WTC11 (cell line): Measurements from ENCODE around the gene AURKB. TPM values are rescaled to one million over a fixed set of nuclear protein-coding genes. Genes with fewer than 3 reads are reported as not detected.
A peak's percentile ranks its signal among the peaks of the same experiment; 100 is the strongest.

Source experiments
- ATAC-seq: fragments of 200-7000 bp; cut with Tn5 transposase; 2 replicates; pipeline ENCODE4 v1.10.0; 2021; ENCODE audit warnings: mild to moderate bottlenecking, moderate library complexity
- CTCF ChIA-PET: fragments of 300-600 bp; sonication (Branson Sonifier 250); formaldehyde crosslinking; loops from one replicate; lab custom pipeline; 2021; ENCODE audit warnings: antibody characterized with exemption; lab: Charles Lee
- POLR2A ChIA-PET: fragments of 350-600 bp; sonication (Branson Sonifier 250); formaldehyde crosslinking; loops from one replicate; lab custom pipeline; 2021; ENCODE audit warnings: antibody characterized with exemption; lab: Charles Lee
- DNase-seq: peaks from one replicate; pipeline ENCODE4 v3.0.0; 2021; ENCODE audit warnings: low spot score
- H3K27ac Mint-ChIP-seq: 2 replicates; pipeline ENCODE4 v1.8.0; 2021; ENCODE audit warnings: mixed read lengths
- H3K27me3 Mint-ChIP-seq: 2 replicates; pipeline ENCODE4 v1.8.0; 2021; ENCODE audit warnings: low read depth, mild to moderate bottlenecking, moderate library complexity, mixed read lengths
- H3K36me3 Mint-ChIP-seq: 2 replicates; pipeline ENCODE4 v1.8.0; 2021; ENCODE audit warnings: mixed read lengths
- H3K4me1 Mint-ChIP-seq: 2 replicates; pipeline ENCODE4 v1.8.0; 2022; ENCODE audit warnings: mixed read lengths
- H3K4me3 Mint-ChIP-seq: 2 replicates; pipeline ENCODE4 v1.8.0; 2021; ENCODE audit warnings: mild to moderate bottlenecking, moderate library complexity, mixed read lengths
- H3K9me3 Mint-ChIP-seq: 2 replicates; pipeline ENCODE4 v1.8.0; 2021; ENCODE audit warnings: mixed read lengths
- ARID4B ChIP-seq: sonication (generic); formaldehyde crosslinking; IDR thresholded peaks from 2 replicates; pipeline ENCODE4 v1.8.0; 2023; ENCODE audit warnings: missing genetic modification reagents, mild to moderate bottlenecking, borderline replicate concordance
- ATF1 ChIP-seq: sonication (generic); formaldehyde crosslinking; IDR thresholded peaks from 2 replicates; pipeline ENCODE4 v1.8.1; 2023; ENCODE audit warnings: mild to moderate bottlenecking, moderate library complexity, missing genetic modification reagents
- ATF2 ChIP-seq: sonication (generic); formaldehyde crosslinking; IDR thresholded peaks from 2 replicates; pipeline ENCODE4 v1.8.1; 2022; ENCODE audit warnings: low read depth, missing genetic modification reagents, borderline replicate concordance
- CBFB ChIP-seq: sonication (generic); formaldehyde crosslinking; IDR thresholded peaks from 2 replicates; pipeline ENCODE4 v1.8.1; 2022; ENCODE audit warnings: mild to moderate bottlenecking, low read depth, missing genetic modification reagents
- CDX4 ChIP-seq: fragments of 250-450 bp; sonication (Bioruptor Pico); IDR thresholded peaks from 2 replicates; pipeline ENCODE4 v1.9.0; 2021; ENCODE audit warnings: moderate library complexity, mild to moderate bottlenecking, inconsistent platforms, borderline replicate concordance
- CREB1 ChIP-seq: sonication (generic); formaldehyde crosslinking; IDR thresholded peaks from 2 replicates; pipeline ENCODE4 v1.8.0; 2023; ENCODE audit warnings: mild to moderate bottlenecking, missing genetic modification reagents
- CTCF ChIP-seq: fragments of 200-600 bp; IDR thresholded peaks from 2 replicates; pipeline ENCODE4 v1.8.0; 2022; ENCODE audit warnings: antibody characterized with exemption
- ESRRA ChIP-seq: sonication (generic); formaldehyde crosslinking; IDR thresholded peaks from 2 replicates; pipeline ENCODE4 v1.8.1; 2022; ENCODE audit warnings: mild to moderate bottlenecking, missing genetic modification reagents, borderline replicate concordance
- FOXJ3 ChIP-seq: sonication (generic); formaldehyde crosslinking; IDR thresholded peaks from 2 replicates; pipeline ENCODE4 v1.9.0; 2021; ENCODE audit warnings: missing genetic modification reagents, mild to moderate bottlenecking, borderline replicate concordance
- GTF2I ChIP-seq: fragments of 250-450 bp; sonication (Bioruptor Pico); conservative IDR thresholded peaks from 2 replicates; pipeline ENCODE4 v1.4.0; 2021; ENCODE audit warnings: mild to moderate bottlenecking
- HMGA2 ChIP-seq: fragments of 250-450 bp; sonication (Bioruptor Pico); IDR thresholded peaks from 2 replicates; pipeline ENCODE4 v1.4.0; 2021; ENCODE audit warnings: mild to moderate bottlenecking, moderate library complexity
- IRF2 ChIP-seq: sonication (generic); formaldehyde crosslinking; IDR thresholded peaks from 2 replicates; pipeline ENCODE4 v1.8.0; 2022; ENCODE audit warnings: low read depth, missing genetic modification reagents, borderline replicate concordance
- JUN ChIP-seq: sonication (generic); formaldehyde crosslinking; IDR thresholded peaks from 2 replicates; pipeline ENCODE4 v1.8.0; 2023; ENCODE audit warnings: mild to moderate bottlenecking, missing genetic modification reagents
- KAT7 ChIP-seq: sonication (generic); formaldehyde crosslinking; IDR thresholded peaks from 2 replicates; pipeline ENCODE4 v1.8.1; 2023; ENCODE audit warnings: missing genetic modification reagents, mild to moderate bottlenecking, borderline replicate concordance
- MYBL2 ChIP-seq: sonication (generic); formaldehyde crosslinking; IDR thresholded peaks from 2 replicates; pipeline ENCODE4 v1.8.1; 2023; ENCODE audit warnings: mild to moderate bottlenecking, moderate library complexity, missing genetic modification reagents
- NFE2L1 ChIP-seq: sonication (generic); formaldehyde crosslinking; IDR thresholded peaks from 2 replicates; pipeline ENCODE4 v1.8.1; 2023; ENCODE audit warnings: missing genetic modification reagents
- NR2C2 ChIP-seq: sonication (generic); formaldehyde crosslinking; IDR thresholded peaks from 2 replicates; pipeline ENCODE4 v1.8.0; 2022; ENCODE audit warnings: mild to moderate bottlenecking, missing genetic modification reagents
- NR3C1 ChIP-seq: sonication (generic); formaldehyde crosslinking; conservative IDR thresholded peaks from 2 replicates; pipeline ENCODE4 v1.8.1; 2023; ENCODE audit warnings: low read depth, mild to moderate bottlenecking, missing genetic modification reagents
- RELA ChIP-seq: sonication (generic); formaldehyde crosslinking; IDR thresholded peaks from 2 replicates; pipeline ENCODE4 v1.8.1; 2022; ENCODE audit warnings: missing genetic modification reagents, mild to moderate bottlenecking, borderline replicate concordance
- TCF7 ChIP-seq: sonication (generic); formaldehyde crosslinking; IDR thresholded peaks from 2 replicates; pipeline ENCODE4 v1.8.0; 2022; ENCODE audit warnings: mild to moderate bottlenecking, low read depth, missing genetic modification reagents, moderate library complexity
- TP53 ChIP-seq: sonication (generic); formaldehyde crosslinking; IDR thresholded peaks from 2 replicates; pipeline ENCODE4 v1.8.1; 2023; ENCODE audit warnings: mild to moderate bottlenecking, missing genetic modification reagents
- ZNF121 ChIP-seq: sonication (generic); formaldehyde crosslinking; IDR thresholded peaks from 2 replicates; pipeline ENCODE4 v1.8.0; 2023; ENCODE audit warnings: missing genetic modification reagents
- ZNF396 ChIP-seq: fragments of 250-450 bp; sonication (Bioruptor Pico); IDR thresholded peaks from 2 replicates; pipeline ENCODE4 v1.8.0; 2021; ENCODE audit warnings: mild to moderate bottlenecking, moderate library complexity, borderline replicate concordance
- ZNF423 ChIP-seq: fragments of 250-450 bp; sonication (Bioruptor Pico); IDR thresholded peaks from 2 replicates; pipeline ENCODE4 v2.1.2; 2022; ENCODE audit warnings: mild to moderate bottlenecking, moderate library complexity
- total RNA-seq: library from RNA; stranded (reverse); gene quantifications from 3 replicates; pipeline ENCODE4 v1.2.3, GENCODE V29; 2021

Gene AURKB
- total RNA-seq, 1 experiment from 2014 or later: 215 TPM

GRCh38 chr17:8160741-8161221 is 49.6 kb downstream of the AURKB start (continued):
- TF ChIP-seq ARID4B: no peak
- TF ChIP-seq RELA: no peak
- no peak for TF ChIP-seq GTF2I (CRISPR knock-in tag)
- no peak for TF ChIP-seq ZNF396 (CRISPR knock-in tag)
- TF ChIP-seq NFE2L1: no peak
- TF ChIP-seq ZNF423 (CRISPR knock-in tag): no peak
- no peak for TF ChIP-seq FOXJ3 (CRISPR knock-in tag)
- TF ChIP-seq ESRRA (CRISPR knock-in tag): no peak
- no peak for TF ChIP-seq CDX4 (CRISPR knock-in tag)
- no peak for TF ChIP-seq CBFB (CRISPR knock-in tag)
- TF ChIP-seq ATF1: no peak

GRCh38 chr17:8160224-8160577 is 50.2 kb downstream of the AURKB start:
- no peaks in the 10 kb centered on the region for H3K9me3 Mint-ChIP-seq
- ChIA-PET CTCF (interaction anchor here (0.6 to 1.4 kb wide), 3 partner anchors 10 to 81 kb away, joined by 3 to 5 read pairs (median 3); no protein-coding TSS in a partner anchor), POLR2A (interaction anchor here (0.7 kb wide), 1 partner anchor 100 kb away, joined by 6 read pairs; no protein-coding TSS in a partner anchor)
- DNase-seq: no peak
- ATAC-seq: no peak
- H3K27me3 Mint-ChIP-seq: peaks cover 3% of the 10 kb centered on the region; the same call in 1 of the 2 replicates
- peaks cover 8% of the 10 kb centered on the region for H3K36me3 Mint-ChIP-seq
- TF ChIP-seq CTCF: no peak
- TF ChIP-seq MYBL2 (CRISPR knock-in tag): no peak
- no peak for TF ChIP-seq TP53 (CRISPR knock-in tag)
- no peak for TF ChIP-seq JUN (CRISPR knock-in tag)
- no peak for TF ChIP-seq TCF7 (CRISPR knock-in tag)
- no peak for TF ChIP-seq ZNF121 (CRISPR knock-in tag)
- no peak for TF ChIP-seq ATF2 (CRISPR knock-in tag)
- no peak for TF ChIP-seq KAT7 (CRISPR knock-in tag)
- TF ChIP-seq HMGA2 (CRISPR knock-in tag): no peak
- TF ChIP-seq NR3C1 (CRISPR knock-in tag): no peak
- no peak for TF ChIP-seq FOXJ3 (CRISPR knock-in tag)
- no peak for TF ChIP-seq NR2C2 (CRISPR knock-in tag)
- no peak for TF ChIP-seq IRF2
- no peak for TF ChIP-seq CREB1 (CRISPR knock-in tag)
- H3K27ac Mint-ChIP-seq: peak overlapping the region; percentile 94
- no peak overlapping the region for H3K4me3 Mint-ChIP-seq
- H3K4me1 Mint-ChIP-seq: peaks cover 42% of the 10 kb centered on the region
